ENCODE measurements around the gene MBTD1.
"Not testable (repeated sequence)": the region's sequence is repeated elsewhere in the genome, so short reads cannot be mapped to it uniquely, and the experiment has no call there.

MBTD1 gene

GRCh38 chr17:51259564-51260236, at the start of gene MBTD1:
TSS of gene MBTD1 (minus strand) at chr17:51260049. CDS start at chr17:51225161, 34,888 bp downstream.
- H3K27ac ChIP-seq (ENCODE audit: low read depth, low read length), result peak within 1 kb of the TSS; percentile 99
- H3K9ac ChIP-seq (ENCODE audit: low read length), result peak within 1 kb of the TSS; percentile 79
- no peaks in the 10 kb centered on the region for H3K27me3 ChIP-seq (ENCODE audit: control insufficient read depth in 1 of 2, insufficient read depth in 2 of 2, low read length in 2 of 2)
- H3K36me3 ChIP-seq (ENCODE audit: insufficient read depth, low read length), result peaks cover 6% of the 10 kb centered on the region
- peaks cover 29% of the 10 kb centered on the region for H3K4me1 ChIP-seq (ENCODE audit: insufficient read depth, low read length)
- H3K9me3 ChIP-seq (ENCODE audit: low read length), result no peaks in the 10 kb centered on the region
- peak within 1 kb of the TSS; percentile 77 to 90 for H3K4me3 ChIP-seq (ENCODE audit: low read depth in 1 of 2, low read length in 2 of 2)

- Histone ChIP-seq H3K36me3 (ENCODE audit: insufficient read depth, low read length) (no peaks in the 10 kb centered on the region), H3K27me3 (ENCODE audit: control insufficient read depth in 1 of 2, insufficient read depth in 2 of 2, low read length in 2 of 2) (no peaks in the 10 kb centered on the region), H3K4me1 (ENCODE audit: insufficient read depth, low read length) (no peaks in the 10 kb centered on the region), H3K4me3 (ENCODE audit: low read depth in 1 of 2, low read length in 2 of 2) (no peak overlapping the region), H3K27ac (ENCODE audit: low read depth, low read length) (no peak overlapping the region), H3K9me3 (ENCODE audit: low read length) (no peaks in the 10 kb centered on the region), H3K9ac (ENCODE audit: low read length) (no peak overlapping the region)
Measured at GRCh38 chr17:51305182-51305581, 45.3 kb upstream of the MBTD1 start.

- Histone ChIP-seq H3K27ac (ENCODE audit: low read depth, low read length) (no peak overlapping the region), H3K9ac (ENCODE audit: low read length) (no peak overlapping the region), H3K27me3 (ENCODE audit: control insufficient read depth in 1 of 2, insufficient read depth in 2 of 2, low read length in 2 of 2) (no peaks in the 10 kb centered on the region), H3K36me3 (ENCODE audit: insufficient read depth, low read length) (peaks cover 8% of the 10 kb centered on the region), H3K4me1 (ENCODE audit: insufficient read depth, low read length) (no peaks in the 10 kb centered on the region), H3K4me3 (ENCODE audit: low read depth in 1 of 2, low read length in 2 of 2) (no peak overlapping the region), H3K9me3 (ENCODE audit: low read length) (no peaks in the 10 kb centered on the region)
Measured at GRCh38 chr17:51299859-51300258, 40.0 kb upstream of the MBTD1 start.

- H3K4me3 ChIP-seq (ENCODE audit: low read depth in 1 of 2, low read length in 2 of 2), result no peak overlapping the region
- H3K36me3 ChIP-seq (ENCODE audit: insufficient read depth, low read length), result peaks cover 8% of the 10 kb centered on the region
- H3K27ac ChIP-seq (ENCODE audit: low read depth, low read length), result no peak overlapping the region
- no peaks in the 10 kb centered on the region for H3K4me1 ChIP-seq (ENCODE audit: insufficient read depth, low read length)
- no peak overlapping the region for H3K9ac ChIP-seq (ENCODE audit: low read length)
- no peaks in the 10 kb centered on the region for H3K27me3 ChIP-seq (ENCODE audit: control insufficient read depth in 1 of 2, insufficient read depth in 2 of 2, low read length in 2 of 2)
- no peaks in the 10 kb centered on the region for H3K9me3 ChIP-seq (ENCODE audit: low read length)
Measured at GRCh38 chr17:51298508-51299371, 38.9 kb upstream of the MBTD1 start.

GRCh38 chr17:51294338-51294737, 34.5 kb upstream of the MBTD1 start:
- not testable (repeated sequence) for H3K27me3 ChIP-seq (ENCODE audit: control insufficient read depth in 1 of 2, insufficient read depth in 2 of 2, low read length in 2 of 2); H3K27ac ChIP-seq (ENCODE audit: low read depth, low read length); H3K9ac ChIP-seq (ENCODE audit: low read length); H3K4me1 ChIP-seq (ENCODE audit: insufficient read depth, low read length); H3K9me3 ChIP-seq (ENCODE audit: low read length); H3K4me3 ChIP-seq (ENCODE audit: low read depth in 1 of 2, low read length in 2 of 2)
- peaks cover 27% of the 10 kb centered on the region for H3K36me3 ChIP-seq (ENCODE audit: insufficient read depth, low read length)

- Histone ChIP-seq H3K4me1 (ENCODE audit: insufficient read depth, low read length) (peaks cover 5% of the 10 kb centered on the region), H3K27me3 (ENCODE audit: control insufficient read depth in 1 of 2, insufficient read depth in 2 of 2, low read length in 2 of 2) (no peaks in the 10 kb centered on the region), H3K4me3 (ENCODE audit: low read depth in 1 of 2, low read length in 2 of 2) (no peak overlapping the region), H3K9me3 (ENCODE audit: low read length) (no peaks in the 10 kb centered on the region), H3K27ac (ENCODE audit: low read depth, low read length) (no peak overlapping the region), H3K9ac (ENCODE audit: low read length) (no peak overlapping the region), H3K36me3 (ENCODE audit: insufficient read depth, low read length) (peaks cover 55% of the 10 kb centered on the region)
Measured at GRCh38 chr17:51289696-51290111, 29.9 kb upstream of the MBTD1 start.

- no peaks in the 10 kb centered on the region for H3K27me3 ChIP-seq (ENCODE audit: control insufficient read depth in 1 of 2, insufficient read depth in 2 of 2, low read length in 2 of 2)
- H3K36me3 ChIP-seq (ENCODE audit: insufficient read depth, low read length), result peaks cover 55% of the 10 kb centered on the region
- peaks cover 5% of the 10 kb centered on the region for H3K4me1 ChIP-seq (ENCODE audit: insufficient read depth, low read length)
- H3K9ac ChIP-seq (ENCODE audit: low read length), result no peak overlapping the region
- H3K4me3 ChIP-seq (ENCODE audit: low read depth in 1 of 2, low read length in 2 of 2), result no peak overlapping the region
- no peak overlapping the region for H3K27ac ChIP-seq (ENCODE audit: low read depth, low read length)
- no peaks in the 10 kb centered on the region for H3K9me3 ChIP-seq (ENCODE audit: low read length)
Measured at GRCh38 chr17:51287412-51287811, 27.6 kb upstream of the MBTD1 start.

GRCh38 chr17:51279183-51279582, 19.3 kb upstream of the MBTD1 start:
- Histone ChIP-seq H3K27ac (ENCODE audit: low read depth, low read length) (no peak overlapping the region), H3K36me3 (ENCODE audit: insufficient read depth, low read length) (peaks cover 60% of the 10 kb centered on the region), H3K4me3 (ENCODE audit: low read depth in 1 of 2, low read length in 2 of 2) (no peak overlapping the region), H3K27me3 (ENCODE audit: control insufficient read depth in 1 of 2, insufficient read depth in 2 of 2, low read length in 2 of 2) (no peaks in the 10 kb centered on the region), H3K4me1 (ENCODE audit: insufficient read depth, low read length) (no peaks in the 10 kb centered on the region), H3K9ac (ENCODE audit: low read length) (no peak overlapping the region), H3K9me3 (ENCODE audit: low read length) (no peaks in the 10 kb centered on the region)

GRCh38 chr17:51275381-51275780, 15.5 kb upstream of the MBTD1 start:
- Histone ChIP-seq H3K27me3 (ENCODE audit: control insufficient read depth in 1 of 2, insufficient read depth in 2 of 2, low read length in 2 of 2) (no peaks in the 10 kb centered on the region), H3K4me1 (ENCODE audit: insufficient read depth, low read length) (no peaks in the 10 kb centered on the region), H3K27ac (ENCODE audit: low read depth, low read length) (no peak overlapping the region), H3K9ac (ENCODE audit: low read length) (no peak overlapping the region), H3K36me3 (ENCODE audit: insufficient read depth, low read length) (peaks cover 59% of the 10 kb centered on the region), H3K9me3 (ENCODE audit: low read length) (no peaks in the 10 kb centered on the region), H3K4me3 (ENCODE audit: low read depth in 1 of 2, low read length in 2 of 2) (no peak overlapping the region)

GRCh38 chr17:51272812-51273211, 13.0 kb upstream of the MBTD1 start:
- no peaks in the 10 kb centered on the region for H3K4me1 ChIP-seq (ENCODE audit: insufficient read depth, low read length)

GRCh38 chr17:51270636-51271035, 10.8 kb upstream of the MBTD1 start:
- H3K27ac ChIP-seq (ENCODE audit: low read depth, low read length), result no peak overlapping the region
- no peak overlapping the region for H3K4me3 ChIP-seq (ENCODE audit: low read depth in 1 of 2, low read length in 2 of 2)

More at GRCh38 chr17:51272812-51273211, 13.0 kb upstream of the MBTD1 start:
- Histone ChIP-seq H3K9me3 (ENCODE audit: low read length) (no peaks in the 10 kb centered on the region), H3K9ac (ENCODE audit: low read length) (no peak overlapping the region), H3K27me3 (ENCODE audit: control insufficient read depth in 1 of 2, insufficient read depth in 2 of 2, low read length in 2 of 2) (no peaks in the 10 kb centered on the region), H3K27ac (ENCODE audit: low read depth, low read length) (no peak overlapping the region), H3K4me3 (ENCODE audit: low read depth in 1 of 2, low read length in 2 of 2) (no peak overlapping the region), H3K36me3 (ENCODE audit: insufficient read depth, low read length) (peaks cover 54% of the 10 kb centered on the region)

More at GRCh38 chr17:51270636-51271035, 10.8 kb upstream of the MBTD1 start:
- H3K36me3 ChIP-seq (ENCODE audit: insufficient read depth, low read length), result peaks cover 47% of the 10 kb centered on the region
- no peaks in the 10 kb centered on the region for H3K4me1 ChIP-seq (ENCODE audit: insufficient read depth, low read length)
- no peak overlapping the region for H3K9ac ChIP-seq (ENCODE audit: low read length)
- no peaks in the 10 kb centered on the region for H3K27me3 ChIP-seq (ENCODE audit: control insufficient read depth in 1 of 2, insufficient read depth in 2 of 2, low read length in 2 of 2)
- no peaks in the 10 kb centered on the region for H3K9me3 ChIP-seq (ENCODE audit: low read length)
